Immature natural killer cell (primary cell): ENCODE measurements around the gene APOH. TPM values are rescaled to one million over a fixed set of nuclear protein-coding genes. Genes with fewer than 3 reads are reported as not detected.
"Not testable (repeated sequence)": the region's sequence is repeated elsewhere in the genome, so short reads cannot be mapped to it uniquely, and the experiment has no call there.

Source experiments
- DNase-seq, 3 donors: peaks; one replicate each; pipeline ENCODE4 v3.0.0; 2022; ENCODE audit warnings: mixed read lengths in 1 of 3
- H3K27ac Mint-ChIP-seq, 6 donors: one replicate each; pipeline ENCODE4 v1.8.0; 2020; ENCODE audit warnings: mixed read lengths in 6 of 6, mild to moderate bottlenecking in 5 of 6, inconsistent platforms in 4 of 6, moderate library complexity in 3 of 6
- H3K27me3 Mint-ChIP-seq, 3 donors: one replicate each; pipeline ENCODE4 v1.8.0; 2020 to 2021; ENCODE audit warnings: low read depth in 3 of 3, mild to moderate bottlenecking in 3 of 3, mixed read lengths in 3 of 3, moderate library complexity in 3 of 3, inconsistent platforms in 1 of 3
- H3K36me3 Mint-ChIP-seq, 3 donors: one replicate each; pipeline ENCODE4 v1.8.0; 2020; ENCODE audit warnings: mixed read lengths in 3 of 3, inconsistent platforms in 2 of 3, mild to moderate bottlenecking in 2 of 3
- H3K4me1 Mint-ChIP-seq, 2 donors: one replicate each; pipeline ENCODE4 v1.8.0; 2020; ENCODE audit warnings: inconsistent platforms in 2 of 2, mild to moderate bottlenecking in 2 of 2, mixed read lengths in 2 of 2, moderate library complexity in 1 of 2
- H3K4me3 Mint-ChIP-seq, 5 donors: one replicate each; pipeline ENCODE4 v1.8.0; 2020; ENCODE audit warnings: mild to moderate bottlenecking in 5 of 5, mixed read lengths in 5 of 5, inconsistent platforms in 3 of 5, moderate library complexity in 3 of 5
- H3K9me3 Mint-ChIP-seq, 6 donors: one replicate each; pipeline ENCODE4 v1.8.0; 2020; ENCODE audit warnings: mild to moderate bottlenecking in 6 of 6, mixed read lengths in 6 of 6, inconsistent platforms in 4 of 6, moderate library complexity in 3 of 6
- polyA plus RNA-seq, 3 donors: library from polyadenylated mRNA; unstranded; fragments of 300-500 nt; fragmentation: Illumina TruSeq; gene quantifications; one replicate each; pipeline ENCODE4 v1.2.3, GENCODE V29; 2021

APOH gene
- polyA plus RNA-seq, 3 donors from 2014 or later = not detected

GRCh38 chr17:66255527-66255971, 26.3 kb upstream of the APOH start:
- H3K27me3 Mint-ChIP-seq = no peaks in the 10 kb centered on the region
- H3K9me3 Mint-ChIP-seq = no peaks in the 10 kb centered on the region
- peaks cover 0 to 10% of the 10 kb centered on the region in 2 donors for H3K4me1 Mint-ChIP-seq
- H3K27ac Mint-ChIP-seq = no peak overlapping the region
- no peak for DNase-seq
- peak overlapping the region in 1 of 5 donors; percentile 19 for H3K4me3 Mint-ChIP-seq
- no peaks in the 10 kb centered on the region for H3K36me3 Mint-ChIP-seq

GRCh38 chr17:66255112-66255511, 25.9 kb upstream of the APOH start:
- H3K27ac Mint-ChIP-seq = no peak overlapping the region
- no peaks in the 10 kb centered on the region for H3K9me3 Mint-ChIP-seq
- no peaks in the 10 kb centered on the region for H3K27me3 Mint-ChIP-seq
- H3K4me1 Mint-ChIP-seq = peaks cover 0 to 10% of the 10 kb centered on the region in 2 donors
- DNase-seq = peak; percentile 31 to 63 (median 55)
- H3K36me3 Mint-ChIP-seq = no peaks in the 10 kb centered on the region
- peak overlapping the region in 1 of 5 donors; percentile 19 for H3K4me3 Mint-ChIP-seq

GRCh38 chr17:66253458-66253857, 24.2 kb upstream of the APOH start:
- H3K9me3 Mint-ChIP-seq, H3K27me3 Mint-ChIP-seq, H3K36me3 Mint-ChIP-seq, H3K4me1 Mint-ChIP-seq, H3K27ac Mint-ChIP-seq, DNase-seq, H3K4me3 Mint-ChIP-seq: not testable (repeated sequence)

GRCh38 chr17:66250686-66251085, 21.5 kb upstream of the APOH start:
- Mint-ChIP-seq H3K27ac (no peak overlapping the region), H3K9me3 (no peaks in the 10 kb centered on the region), H3K36me3 (no peaks in the 10 kb centered on the region), H3K4me1 (peaks cover 7 to 16% of the 10 kb centered on the region in 2 donors), H3K27me3 (peaks cover 0 to 3% (median 0%) of the 10 kb centered on the region in 3 donors), H3K4me3 (no peak overlapping the region)
- DNase-seq = no peak

GRCh38 chr17:66248285-66248684, 19.1 kb upstream of the APOH start:
- H3K27me3 Mint-ChIP-seq = peaks cover 0 to 3% (median 0%) of the 10 kb centered on the region in 3 donors
- H3K27ac Mint-ChIP-seq = no peak overlapping the region
- H3K4me1 Mint-ChIP-seq = peaks cover 7 to 8% of the 10 kb centered on the region in 2 donors

GRCh38 chr17:66241839-66242238, 12.6 kb upstream of the APOH start:
- no peaks in the 10 kb centered on the region for H3K9me3 Mint-ChIP-seq
- H3K36me3 Mint-ChIP-seq = no peaks in the 10 kb centered on the region
- no peak overlapping the region for H3K27ac Mint-ChIP-seq
- peaks cover 2 to 5% (median 5%) of the 10 kb centered on the region in 3 donors for H3K27me3 Mint-ChIP-seq
- no peak for DNase-seq
- H3K4me1 Mint-ChIP-seq = peaks cover 6 to 7% of the 10 kb centered on the region in 2 donors
- no peak overlapping the region for H3K4me3 Mint-ChIP-seq

More at GRCh38 chr17:66248285-66248684, 19.1 kb upstream of the APOH start:
- no peak for DNase-seq
- H3K36me3 Mint-ChIP-seq = no peaks in the 10 kb centered on the region
- no peaks in the 10 kb centered on the region for H3K9me3 Mint-ChIP-seq
- no peak overlapping the region for H3K4me3 Mint-ChIP-seq

GRCh38 chr17:66240630-66241029, 11.4 kb upstream of the APOH start:
- Mint-ChIP-seq H3K27me3 (peaks cover 2 to 5% (median 5%) of the 10 kb centered on the region in 3 donors), H3K9me3 (no peaks in the 10 kb centered on the region), H3K4me1 (no peaks in the 10 kb centered on the region), H3K27ac (no peak overlapping the region), H3K36me3 (no peaks in the 10 kb centered on the region), H3K4me3 (no peak overlapping the region)
- DNase-seq = no peak

GRCh38 chr17:66240013-66240412, 10.8 kb upstream of the APOH start:
- Mint-ChIP-seq H3K4me3 (no peak overlapping the region), H3K9me3 (no peaks in the 10 kb centered on the region), H3K36me3 (no peaks in the 10 kb centered on the region), H3K27ac (no peak overlapping the region), H3K27me3 (peaks cover 2 to 5% (median 5%) of the 10 kb centered on the region in 3 donors), H3K4me1 (no peaks in the 10 kb centered on the region)
- DNase-seq = no peak

GRCh38 chr17:66235377-66235994, 6.3 kb upstream of the APOH start:
- peaks cover 0 to 1% (median 0%) of the 10 kb centered on the region in 6 donors for H3K9me3 Mint-ChIP-seq
- DNase-seq = no peak
- H3K4me3 Mint-ChIP-seq = no peak overlapping the region
- no peak overlapping the region for H3K27ac Mint-ChIP-seq
- H3K4me1 Mint-ChIP-seq = no peaks in the 10 kb centered on the region
- peaks cover 2 to 6% (median 4%) of the 10 kb centered on the region in 3 donors for H3K27me3 Mint-ChIP-seq
- H3K36me3 Mint-ChIP-seq = no peaks in the 10 kb centered on the region

GRCh38 chr17:66234611-66235010, 5.4 kb upstream of the APOH start:
- no peaks in the 10 kb centered on the region for H3K36me3 Mint-ChIP-seq
- no peaks in the 10 kb centered on the region for H3K4me1 Mint-ChIP-seq
- H3K4me3 Mint-ChIP-seq = no peak overlapping the region
- H3K27me3 Mint-ChIP-seq = peaks cover 2 to 8% (median 4%) of the 10 kb centered on the region in 3 donors
- H3K27ac Mint-ChIP-seq = no peak overlapping the region
- no peak for DNase-seq
- peaks cover 0 to 1% (median 0%) of the 10 kb centered on the region in 6 donors for H3K9me3 Mint-ChIP-seq

- H3K27ac Mint-ChIP-seq = no peak overlapping the region
- no peak overlapping the region for H3K4me3 Mint-ChIP-seq
- DNase-seq = no peak
- H3K36me3 Mint-ChIP-seq = no peaks in the 10 kb centered on the region
- H3K27me3 Mint-ChIP-seq = peaks cover 3 to 7% (median 6%) of the 10 kb centered on the region in 3 donors
- peaks cover 0 to 1% (median 0%) of the 10 kb centered on the region in 6 donors for H3K9me3 Mint-ChIP-seq
- H3K4me1 Mint-ChIP-seq = no peaks in the 10 kb centered on the region
These were observed 4.0 kb upstream of the APOH start for GRCh38 chr17:66233023-66233753.

GRCh38 chr17:66230922-66231591, 1.8 kb upstream of the APOH start:
- peaks cover 0 to 1% (median 0%) of the 10 kb centered on the region in 6 donors for H3K9me3 Mint-ChIP-seq
- H3K4me3 Mint-ChIP-seq = no peak overlapping the region
- peaks cover 3 to 6% (median 3%) of the 10 kb centered on the region in 3 donors for H3K27me3 Mint-ChIP-seq
- H3K36me3 Mint-ChIP-seq = no peaks in the 10 kb centered on the region
- H3K4me1 Mint-ChIP-seq = no peaks in the 10 kb centered on the region
- no peak overlapping the region for H3K27ac Mint-ChIP-seq
- DNase-seq = no peak

- Mint-ChIP-seq H3K27ac (no peak overlapping the region), H3K4me3 (no peak overlapping the region), H3K4me1 (no peaks in the 10 kb centered on the region), H3K9me3 (peaks cover 0 to 1% (median 0%) of the 10 kb centered on the region in 6 donors), H3K36me3 (no peaks in the 10 kb centered on the region), H3K27me3 (peaks cover 3 to 8% (median 5%) of the 10 kb centered on the region in 3 donors)
- DNase-seq = no peak
These were observed 746 bp upstream of the APOH start for GRCh38 chr17:66229783-66230538.
